Measurements from ENCODE around the gene RANGAP1. TPM values are rescaled to one million over a fixed set of nuclear protein-coding genes. Genes with fewer than 3 reads are reported as not detected.

RANGAP1 gene
- total RNA-seq, 1 donor from 2014 or later = 65.0 TPM

DNA sequence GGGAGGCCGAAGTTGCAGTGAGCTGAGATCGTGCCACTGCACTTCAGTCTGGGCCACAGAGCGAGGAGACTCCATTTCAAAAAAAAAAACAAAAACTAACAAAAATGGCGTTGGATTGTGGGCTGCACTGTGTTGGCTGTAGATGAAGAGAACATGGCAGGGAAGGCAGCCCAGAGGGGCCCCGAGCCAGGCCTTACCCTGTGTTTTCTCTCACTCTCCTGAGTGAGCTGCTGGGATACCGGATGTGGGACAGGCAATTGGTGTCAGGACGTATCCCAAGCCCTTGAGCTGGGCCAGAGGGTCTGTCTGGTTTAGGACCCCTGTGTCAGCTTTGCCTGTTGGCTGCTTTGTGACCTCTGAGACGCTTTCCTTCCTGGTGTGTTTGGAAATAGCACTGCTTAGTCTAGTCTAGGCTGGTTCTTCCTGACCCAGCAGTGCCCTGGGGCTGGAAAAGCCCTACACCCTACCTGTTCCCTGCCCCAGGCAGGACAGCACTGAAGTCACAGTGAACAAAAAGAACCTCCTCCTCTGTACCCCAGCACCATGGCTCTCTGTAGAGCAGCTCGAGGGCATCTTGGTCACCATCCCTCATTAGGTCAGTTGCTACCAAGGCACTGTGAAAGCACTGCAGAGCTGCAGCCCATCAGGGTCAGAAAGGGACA lies 63.0 kb downstream of the RANGAP1 start:
- TF ChIP-seq CTCF (IDR thresholded peaks at IDR 0.05; ENCODE audit: insufficient read depth, low read length, severe bottlenecking) = no peak
- H3K36me3 ChIP-seq (ENCODE audit: control insufficient read depth, insufficient read depth, low read length) = peaks cover 42% of the 10 kb centered on the region
- no peak overlapping the region for H3K4me3 ChIP-seq (ENCODE audit: low read depth, low read length)
- DNase-seq (ENCODE audit: low read depth) (no peak), FAIRE-seq (no peak)
- no peaks in the 10 kb centered on the region for H3K27me3 ChIP-seq (ENCODE audit: control insufficient read depth, insufficient read depth, low read length)

GRCh38 chr22:41217553-41218157 lies 68.3 kb downstream of the RANGAP1 start:
- FAIRE-seq (peak; percentile 98), DNase-seq (ENCODE audit: low read depth) (peak; percentile 97)
- Histone ChIP-seq H3K36me3 (ENCODE audit: control insufficient read depth, insufficient read depth, low read length) (peaks cover 12% of the 10 kb centered on the region), H3K4me3 (ENCODE audit: low read depth, low read length) (peak overlapping the region; percentile 25), H3K27me3 (ENCODE audit: control insufficient read depth, insufficient read depth, low read length) (no peaks in the 10 kb centered on the region)
- no peak for TF ChIP-seq CTCF (IDR thresholded peaks at IDR 0.05; ENCODE audit: insufficient read depth, low read length, severe bottlenecking)

DNA sequence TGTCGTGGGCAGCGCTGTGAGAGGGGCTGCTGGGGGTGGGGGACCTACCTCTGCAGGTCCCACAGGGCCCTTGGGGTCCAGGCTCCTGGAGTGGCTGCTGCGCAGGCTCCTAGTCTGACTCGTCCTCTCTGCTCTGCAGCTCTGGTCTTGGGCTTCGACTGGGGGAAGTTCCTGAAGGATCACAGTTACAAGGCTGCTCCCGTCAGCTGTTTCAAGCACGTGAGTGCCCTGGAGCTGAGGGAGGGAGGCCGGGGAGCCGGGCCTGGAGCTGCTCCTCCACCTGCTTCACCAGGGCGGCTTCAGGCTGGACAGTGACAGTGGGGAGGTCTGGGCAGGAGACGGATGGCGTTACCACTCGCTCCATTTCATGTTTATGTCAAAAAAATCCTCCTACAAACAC lies 69.0 kb downstream of the RANGAP1 start:
- no peak for TF ChIP-seq CTCF (IDR thresholded peaks at IDR 0.05; ENCODE audit: insufficient read depth, low read length, severe bottlenecking)
- peak; percentile 31 for DNase-seq (ENCODE audit: low read depth)
- Histone ChIP-seq H3K27me3 (ENCODE audit: control insufficient read depth, insufficient read depth, low read length) (no peaks in the 10 kb centered on the region), H3K4me3 (ENCODE audit: low read depth, low read length) (peak overlapping the region; percentile 25), H3K36me3 (ENCODE audit: control insufficient read depth, insufficient read depth, low read length) (peaks cover 12% of the 10 kb centered on the region)
- no peak for FAIRE-seq

GRCh38 chr22:41215926-41216325 lies 70.1 kb downstream of the RANGAP1 start:
- DNase-seq (ENCODE audit: low read depth) (no peak), FAIRE-seq (no peak)
- H3K27me3 ChIP-seq (ENCODE audit: control insufficient read depth, insufficient read depth, low read length) = no peaks in the 10 kb centered on the region
- no peak for TF ChIP-seq CTCF (IDR thresholded peaks at IDR 0.05; ENCODE audit: insufficient read depth, low read length, severe bottlenecking)
- peak overlapping the region; percentile 25 for H3K4me3 ChIP-seq (ENCODE audit: low read depth, low read length)
- H3K36me3 ChIP-seq (ENCODE audit: control insufficient read depth, insufficient read depth, low read length) = peaks cover 9% of the 10 kb centered on the region

- H3K27me3 ChIP-seq (ENCODE audit: control insufficient read depth, insufficient read depth, low read length) = no peaks in the 10 kb centered on the region
- FAIRE-seq (no peak), DNase-seq (ENCODE audit: low read depth) (no peak)
- H3K4me3 ChIP-seq (ENCODE audit: low read depth, low read length) = no peak overlapping the region
- peaks cover 8% of the 10 kb centered on the region for H3K36me3 ChIP-seq (ENCODE audit: control insufficient read depth, insufficient read depth, low read length)
- TF ChIP-seq CTCF (IDR thresholded peaks at IDR 0.05; ENCODE audit: insufficient read depth, low read length, severe bottlenecking) = no peak
These were observed 70.6 kb downstream of the RANGAP1 start for GRCh38 chr22:41215409-41215808.
